HG03280 (cell line): Measurements from ENCODE around the gene SPPL2C.

Experiments
- ATAC-seq: cut with Tn5 transposase; IDR thresholded peaks from one replicate; pipeline ENCODE4 v1.9.1; 2021; ENCODE audit warnings: mild to moderate bottlenecking, moderate library complexity; ENCODE audit not compliant: unreplicated experiment

Gene SPPL2C

GRCh38 chr17:45844695-45845375 lies at the start of gene SPPL2C:
Gene SPPL2C, plus strand, starts transcription at chr17:45844881. Its CDS starts 26 bp downstream, at chr17:45844907.
- ATAC-seq, result no peak

- no peak for ATAC-seq
These were observed 43.9 kb upstream of the SPPL2C start for GRCh38 chr17:45800816-45801215.

GRCh38 chr17:45801421-45801820 lies 43.3 kb upstream of the SPPL2C start:
- ATAC-seq, result no peak

GRCh38 chr17:45808845-45809244 lies 35.8 kb upstream of the SPPL2C start:
- no peak for ATAC-seq

- no peak for ATAC-seq
These were observed 35.2 kb upstream of the SPPL2C start for GRCh38 chr17:45809499-45809898.

- ATAC-seq, result no peak
These were observed 32.6 kb upstream of the SPPL2C start for GRCh38 chr17:45812102-45812501.

GRCh38 chr17:45813048-45813725 lies 31.5 kb upstream of the SPPL2C start:
- ATAC-seq, result no peak

GRCh38 chr17:45814622-45815606 lies 29.8 kb upstream of the SPPL2C start:
- ATAC-seq, result no peak

- no peak for ATAC-seq
These were observed 28.9 kb upstream of the SPPL2C start for GRCh38 chr17:45815752-45816151.

GRCh38 chr17:45818041-45818440 lies 26.6 kb upstream of the SPPL2C start:
- ATAC-seq, result no peak

- ATAC-seq, result no peak
These were observed 26.0 kb upstream of the SPPL2C start for GRCh38 chr17:45818699-45819098.

- no peak for ATAC-seq
These were observed 25.0 kb upstream of the SPPL2C start for GRCh38 chr17:45819632-45820031.

GRCh38 chr17:45820052-45820780 lies 24.5 kb upstream of the SPPL2C start:
- no peak for ATAC-seq

GRCh38 chr17:45821147-45821546 lies 23.5 kb upstream of the SPPL2C start:
- no peak for ATAC-seq

- no peak for ATAC-seq
These were observed 21.1 kb upstream of the SPPL2C start for GRCh38 chr17:45823598-45823997.

- no peak for ATAC-seq
These were observed 20.2 kb upstream of the SPPL2C start for GRCh38 chr17:45824475-45824874.

GRCh38 chr17:45824901-45825492 lies 19.7 kb upstream of the SPPL2C start:
- no peak for ATAC-seq

GRCh38 chr17:45825792-45826191 lies 18.9 kb upstream of the SPPL2C start:
- no peak for ATAC-seq

- no peak for ATAC-seq
These were observed 17.6 kb upstream of the SPPL2C start for GRCh38 chr17:45826919-45827588.

GRCh38 chr17:45828171-45828570 lies 16.5 kb upstream of the SPPL2C start:
- no peak for ATAC-seq
